ENCODE measurements around the gene SORCS2. TPM values are rescaled to one million over a fixed set of nuclear protein-coding genes. Genes with fewer than 3 reads are reported as not detected.

SORCS2 gene
- total RNA-seq, 1 donor from 2014 or later = 7.1 TPM

- TF ChIP-seq CTCF (IDR thresholded peaks at IDR 0.05; ENCODE audit: unreplicated experiment) = no peak
- H3K27ac Mint-ChIP-seq = peak overlapping the region; percentile 83
- no peaks in the 10 kb centered on the region for H3K36me3 Mint-ChIP-seq
- H3K4me3 Mint-ChIP-seq = no peak overlapping the region
- peaks cover 6% of the 10 kb centered on the region for H3K9me3 Mint-ChIP-seq
- H3K27me3 Mint-ChIP-seq (ENCODE audit: low read depth) = peaks cover 4% of the 10 kb centered on the region
- DNase-seq (ENCODE audit: low spot score in 2 of 2, unreplicated experiment in 2 of 2) = no peak
- peaks cover 20% of the 10 kb centered on the region for H3K4me1 Mint-ChIP-seq
Measured at GRCh38 chr4:7547368-7548040, 355.2 kb downstream of the SORCS2 start.

GRCh38 chr4:7549866-7550265 is 357.5 kb downstream of the SORCS2 start:
- H3K4me3 Mint-ChIP-seq = no peak overlapping the region
- no peak for DNase-seq (ENCODE audit: low spot score in 2 of 2, unreplicated experiment in 2 of 2)
- no peak for TF ChIP-seq CTCF (IDR thresholded peaks at IDR 0.05; ENCODE audit: unreplicated experiment)
- no peaks in the 10 kb centered on the region for H3K36me3 Mint-ChIP-seq
- H3K9me3 Mint-ChIP-seq = peaks cover 28% of the 10 kb centered on the region
- peaks cover 4% of the 10 kb centered on the region for H3K27me3 Mint-ChIP-seq (ENCODE audit: low read depth)
- peaks cover 20% of the 10 kb centered on the region for H3K4me1 Mint-ChIP-seq
- no peak overlapping the region for H3K27ac Mint-ChIP-seq

DNA sequence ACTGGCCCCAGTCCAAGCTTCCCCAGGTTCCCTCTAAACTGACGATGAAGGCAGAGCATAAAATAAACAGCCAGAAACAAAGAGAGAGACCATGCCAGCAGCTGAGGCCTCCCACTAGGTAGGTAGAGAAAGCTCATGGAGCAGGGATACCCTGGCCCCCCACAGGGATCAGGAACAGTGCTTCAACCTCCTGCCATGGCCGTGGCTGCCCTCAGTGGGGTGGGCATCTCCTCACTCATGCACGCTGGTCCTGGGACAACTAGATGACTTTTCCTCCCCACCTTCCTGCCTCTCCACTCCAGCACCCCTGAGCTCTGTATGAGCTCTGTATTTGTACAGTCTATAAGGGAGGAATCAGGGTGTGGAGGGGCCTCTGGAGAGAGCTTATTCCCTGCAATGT is 360.1 kb downstream of the SORCS2 start:
- H3K4me1 Mint-ChIP-seq = peaks cover 5% of the 10 kb centered on the region
- H3K36me3 Mint-ChIP-seq = no peaks in the 10 kb centered on the region
- H3K4me3 Mint-ChIP-seq = no peak overlapping the region
- peaks cover 38% of the 10 kb centered on the region for H3K9me3 Mint-ChIP-seq
- no peak for DNase-seq (ENCODE audit: low spot score in 2 of 2, unreplicated experiment in 2 of 2)
- no peak overlapping the region for H3K27ac Mint-ChIP-seq
- H3K27me3 Mint-ChIP-seq (ENCODE audit: low read depth) = peaks cover 9% of the 10 kb centered on the region
- TF ChIP-seq CTCF (IDR thresholded peaks at IDR 0.05; ENCODE audit: unreplicated experiment) = no peak

- Mint-ChIP-seq H3K9me3 (peaks cover 38% of the 10 kb centered on the region), H3K27ac (no peak overlapping the region), H3K36me3 (no peaks in the 10 kb centered on the region), H3K4me1 (no peaks in the 10 kb centered on the region), H3K27me3 (ENCODE audit: low read depth) (peaks cover 10% of the 10 kb centered on the region), H3K4me3 (no peak overlapping the region)
- no peak for DNase-seq (ENCODE audit: low spot score in 2 of 2, unreplicated experiment in 2 of 2)
- no peak for TF ChIP-seq CTCF (IDR thresholded peaks at IDR 0.05; ENCODE audit: unreplicated experiment)
Measured at GRCh38 chr4:7553280-7553679, 360.9 kb downstream of the SORCS2 start.

- no peak overlapping the region for H3K27ac Mint-ChIP-seq
- H3K4me1 Mint-ChIP-seq = no peaks in the 10 kb centered on the region
- TF ChIP-seq CTCF (IDR thresholded peaks at IDR 0.05; ENCODE audit: unreplicated experiment) = no peak
- H3K4me3 Mint-ChIP-seq = no peak overlapping the region
- H3K36me3 Mint-ChIP-seq = no peaks in the 10 kb centered on the region
- H3K9me3 Mint-ChIP-seq = peaks cover 38% of the 10 kb centered on the region
- DNase-seq (ENCODE audit: low spot score in 2 of 2, unreplicated experiment in 2 of 2) = no peak
- H3K27me3 Mint-ChIP-seq (ENCODE audit: low read depth) = peaks cover 7% of the 10 kb centered on the region
Measured at GRCh38 chr4:7554905-7555304, 362.6 kb downstream of the SORCS2 start.

Measured in mesothelial cell of epicardium (in vitro differentiated cells).